Measurements from ENCODE around the gene LSP1.
"Not testable (repeated sequence)": the region's sequence is repeated elsewhere in the genome, so short reads cannot be mapped to it uniquely, and the experiment has no call there.

Gene LSP1

DNA sequence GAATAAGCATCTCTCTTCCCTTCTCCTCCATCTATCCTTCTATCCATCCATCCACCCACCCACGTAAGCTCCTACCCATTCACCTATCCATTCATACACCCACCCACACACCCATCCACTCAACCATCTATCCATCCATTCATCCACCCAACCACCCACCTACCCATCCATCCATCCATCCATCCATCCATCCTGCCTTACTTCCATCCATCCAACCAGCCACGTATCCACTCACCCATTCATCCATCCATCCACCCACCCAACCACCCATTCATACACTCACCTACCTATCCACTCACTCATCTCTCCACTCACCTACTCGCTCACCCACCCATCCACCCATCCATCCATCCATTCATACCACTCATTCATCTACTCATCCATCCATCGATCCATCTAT is 79.8 kb downstream of the LSP1 start:
- no peak for DNase-seq

DNA sequence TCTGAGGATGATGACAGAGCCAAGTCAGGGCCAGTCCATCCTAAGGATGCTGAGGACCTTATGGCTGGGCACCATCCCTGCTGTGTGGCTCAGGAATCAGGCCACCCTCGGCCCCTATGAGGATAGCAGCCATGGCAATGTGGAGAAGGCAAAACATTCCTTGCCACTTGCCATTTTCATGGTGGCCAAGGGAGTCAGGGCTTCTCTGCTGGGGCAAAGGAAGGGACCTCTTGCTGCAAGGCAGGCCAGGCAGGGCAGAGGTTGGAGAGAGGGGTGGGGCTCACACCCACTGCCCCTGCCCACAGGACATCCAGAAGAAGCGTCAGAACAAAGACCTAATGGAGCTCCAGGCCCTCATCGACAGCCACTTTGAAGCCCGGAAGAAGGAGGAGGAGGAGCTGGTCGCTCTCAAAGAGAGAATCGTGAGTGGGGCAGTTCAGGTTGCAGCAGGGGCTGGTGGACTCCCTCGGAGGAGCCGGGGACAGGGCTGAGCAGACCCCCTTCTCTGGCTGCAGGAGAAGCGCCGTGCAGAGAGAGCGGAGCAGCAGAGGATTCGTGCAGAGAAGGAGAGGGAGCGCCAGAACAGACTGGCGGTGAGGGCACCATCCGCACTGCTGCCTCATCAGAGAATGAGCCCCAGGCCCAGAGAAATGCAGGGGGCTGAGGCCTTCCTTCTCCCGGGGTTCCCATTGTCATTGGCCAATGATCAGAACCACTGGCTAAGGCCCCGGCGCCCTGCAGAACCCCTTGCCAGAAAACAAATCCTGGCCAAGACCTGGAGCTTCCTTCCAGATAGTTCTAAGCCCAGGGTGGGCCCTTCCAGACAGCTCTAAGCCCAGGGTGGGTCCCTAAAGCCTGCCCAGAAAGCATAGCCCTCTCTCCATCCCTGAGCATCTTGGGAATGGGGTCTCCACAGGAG is 80.8 kb downstream of the LSP1 start:
- no peak for DNase-seq

DNA sequence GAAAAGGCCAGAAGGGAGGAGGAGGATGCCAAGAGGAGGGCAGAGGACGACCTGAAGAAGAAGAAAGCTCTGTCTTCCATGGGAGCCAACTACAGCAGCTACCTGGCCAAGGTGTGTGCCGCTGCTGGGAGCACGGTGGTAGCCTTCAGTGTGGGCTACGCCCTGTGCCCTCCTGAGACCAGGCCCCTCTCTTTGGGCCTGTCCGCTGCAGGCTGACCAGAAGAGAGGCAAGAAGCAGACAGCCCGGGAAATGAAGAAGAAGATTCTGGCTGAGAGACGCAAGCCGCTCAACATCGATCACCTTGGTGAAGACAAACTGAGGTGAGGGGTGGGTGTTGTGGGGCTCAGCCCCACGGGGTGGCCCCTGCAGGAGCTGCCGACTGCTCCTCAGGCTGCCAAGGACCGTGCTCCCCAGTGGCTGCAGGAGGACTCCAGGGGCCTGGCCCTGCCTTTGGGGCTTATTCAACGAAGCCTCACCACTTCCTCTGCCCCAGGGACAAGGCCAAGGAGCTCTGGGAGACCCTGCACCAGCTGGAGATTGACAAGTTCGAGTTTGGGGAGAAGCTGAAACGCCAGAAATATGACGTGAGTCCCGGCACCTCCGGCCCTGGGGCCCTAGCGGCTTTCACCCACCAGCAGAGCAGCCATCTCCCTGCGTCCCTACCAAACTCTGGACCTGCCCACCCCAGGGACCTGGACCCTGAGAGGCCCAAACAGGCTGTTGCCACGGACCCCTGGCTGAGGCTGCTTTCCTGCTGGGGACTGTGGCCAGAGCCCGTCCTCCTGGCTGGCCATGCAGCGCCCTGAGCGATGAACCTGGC is 81.7 kb downstream of the LSP1 start:
- DNase-seq, result no peak

DNA sequence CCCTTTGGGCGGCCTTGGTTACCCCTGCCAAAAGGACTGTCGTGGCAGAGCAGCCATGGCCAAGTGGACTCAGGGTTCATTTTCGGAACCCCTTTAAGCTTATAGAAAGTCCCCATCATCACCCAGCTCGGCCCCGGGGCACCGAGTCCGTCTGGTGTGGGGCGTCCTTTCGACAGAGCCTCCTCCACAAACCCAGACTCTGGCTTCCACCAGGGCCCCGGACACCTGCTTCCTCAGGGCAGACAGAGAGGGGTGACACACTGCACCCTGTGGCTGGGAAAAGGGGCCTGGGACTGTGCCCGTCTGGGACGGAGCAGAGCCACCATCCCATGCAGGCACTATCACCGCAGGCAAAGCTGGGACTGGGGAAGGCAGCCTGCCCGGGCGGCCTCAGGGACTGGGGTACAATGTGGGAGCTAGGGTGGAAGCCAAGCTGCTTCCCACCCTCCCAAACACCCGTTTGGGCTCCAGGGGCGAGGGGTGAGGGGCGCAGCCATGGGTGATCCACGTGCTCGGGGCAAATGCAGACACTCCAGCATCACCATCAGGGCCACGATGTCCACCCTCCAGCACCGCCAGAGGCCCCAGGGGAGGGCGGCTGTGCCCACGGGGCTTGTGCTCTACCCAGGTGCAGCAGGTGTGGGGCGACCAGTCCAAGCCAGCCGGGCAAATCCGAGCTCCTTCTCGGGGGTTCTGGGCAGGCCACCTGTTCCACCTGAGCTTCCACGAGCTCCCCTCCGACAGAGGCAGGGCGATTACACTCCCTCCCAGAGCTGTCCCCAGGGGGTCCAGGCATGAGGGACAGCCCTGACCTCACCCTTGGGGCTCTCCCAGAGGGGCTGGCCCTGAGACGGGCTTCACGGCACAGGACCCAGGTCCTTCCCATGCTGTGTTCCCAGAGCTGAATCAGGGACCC is 82.5 kb downstream of the LSP1 start:
- no peak for DNase-seq

DNA sequence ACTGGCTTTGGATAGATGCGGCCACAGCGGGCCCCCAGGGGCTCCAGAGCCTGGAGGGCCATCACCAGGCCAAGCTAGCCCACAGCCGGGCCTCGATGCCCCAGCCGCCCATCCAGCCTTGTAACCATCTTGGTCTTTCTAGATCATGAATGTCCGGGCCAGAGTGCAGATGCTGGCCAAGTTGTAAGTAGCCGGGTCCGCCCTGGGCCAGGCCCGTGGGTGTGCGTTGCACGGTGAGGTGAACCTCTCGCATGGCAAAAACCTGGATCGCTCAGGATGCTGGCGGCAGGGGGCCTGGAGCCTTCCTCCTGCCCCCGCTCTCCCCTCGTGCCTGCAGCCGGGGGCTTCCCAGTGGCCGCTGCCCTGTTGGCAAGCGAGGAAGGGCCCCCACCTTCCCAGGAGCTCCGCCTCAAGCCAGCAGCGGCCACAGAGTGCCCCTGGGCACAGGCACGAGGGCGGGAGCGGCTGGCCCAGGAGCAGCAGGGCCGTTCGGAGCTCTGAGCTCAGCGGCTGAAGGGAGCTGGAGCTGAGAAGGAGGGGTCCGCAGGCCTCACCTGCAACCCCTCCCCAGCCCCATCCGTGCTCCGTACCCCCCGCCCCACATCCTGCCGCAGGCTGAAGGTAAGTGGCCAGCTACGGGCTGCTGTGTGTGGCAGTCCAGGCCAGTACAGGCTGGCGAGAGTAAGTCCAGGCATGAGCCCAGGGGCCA is 83.3 kb downstream of the LSP1 start:
- no peak for DNase-seq

DNA sequence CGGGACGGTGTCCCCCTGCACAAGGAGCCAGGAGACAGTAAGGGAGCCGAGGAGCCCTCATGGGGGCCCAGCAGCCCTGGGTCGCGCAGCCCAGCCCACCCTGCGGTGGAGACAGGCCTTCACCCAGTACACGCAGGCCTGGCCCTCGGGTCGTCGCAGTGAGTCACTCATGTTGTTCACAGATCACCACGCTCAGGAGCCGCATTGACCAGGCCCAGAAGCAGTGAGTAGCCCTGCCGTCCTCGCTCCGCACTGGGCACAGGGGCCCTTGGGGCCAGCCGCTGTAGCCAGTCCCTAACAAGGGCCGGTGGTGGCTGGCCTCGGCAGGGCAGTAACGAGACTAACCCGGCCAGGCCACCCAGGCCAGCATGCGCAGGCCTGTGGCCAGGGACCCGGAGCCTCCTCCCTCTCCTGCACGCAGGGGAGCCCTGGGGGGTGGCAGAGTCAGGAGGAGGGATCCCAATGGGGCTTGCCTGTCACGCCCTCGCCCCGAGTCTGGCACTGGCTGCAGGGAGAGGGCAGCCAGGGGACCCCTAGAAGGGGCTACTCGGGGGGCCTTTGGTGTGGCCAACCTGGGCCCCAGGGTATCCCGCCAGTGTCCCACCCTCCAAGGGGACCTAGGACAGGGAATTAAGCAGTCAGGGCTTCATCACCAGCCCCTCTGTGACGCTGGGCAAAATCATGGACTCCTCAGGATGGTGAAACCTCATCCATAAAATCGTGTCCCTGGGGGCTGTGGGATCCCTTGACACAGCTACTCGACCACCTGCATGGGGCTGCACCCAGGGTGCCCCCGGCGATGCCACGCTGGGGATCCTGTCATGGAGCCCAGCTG is 84.1 kb downstream of the LSP1 start:
- no peak for DNase-seq

DNA sequence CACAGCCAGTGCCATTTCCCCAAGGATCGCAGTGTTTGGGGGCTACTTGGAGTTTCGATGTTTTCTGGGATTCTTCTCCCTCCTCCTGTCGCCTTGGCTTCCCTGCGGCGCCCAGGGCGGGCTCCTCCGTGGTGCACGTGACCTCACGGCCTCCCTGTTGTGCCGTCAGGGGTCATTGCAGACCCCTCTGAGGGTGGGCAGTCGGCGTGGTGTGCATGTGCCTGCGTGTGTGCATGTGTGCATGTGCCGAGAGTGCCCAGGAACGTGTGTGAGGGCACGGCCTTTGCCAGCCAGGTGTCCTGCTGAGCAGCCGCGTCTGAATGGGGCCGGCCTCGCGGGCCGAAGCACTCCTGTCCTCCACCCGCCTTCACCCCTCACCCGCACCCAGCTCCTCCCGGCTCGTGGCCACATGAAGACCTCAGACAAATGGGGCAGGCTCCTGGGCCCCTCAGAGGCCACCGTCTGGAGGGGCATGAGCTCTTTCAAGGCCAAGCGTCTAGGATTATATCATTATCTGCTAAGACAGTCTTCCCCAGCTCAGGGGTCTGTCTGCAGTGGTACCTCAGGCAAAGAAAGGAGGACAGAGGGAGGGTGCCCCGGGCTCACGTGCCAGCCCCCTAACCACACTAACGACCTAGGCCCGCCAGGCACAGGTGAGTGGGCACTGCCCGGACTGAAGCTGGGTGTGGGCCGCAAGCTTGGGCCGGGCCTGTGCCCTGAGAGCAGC is 84.9 kb downstream of the LSP1 start:
- no peak for DNase-seq

DNA sequence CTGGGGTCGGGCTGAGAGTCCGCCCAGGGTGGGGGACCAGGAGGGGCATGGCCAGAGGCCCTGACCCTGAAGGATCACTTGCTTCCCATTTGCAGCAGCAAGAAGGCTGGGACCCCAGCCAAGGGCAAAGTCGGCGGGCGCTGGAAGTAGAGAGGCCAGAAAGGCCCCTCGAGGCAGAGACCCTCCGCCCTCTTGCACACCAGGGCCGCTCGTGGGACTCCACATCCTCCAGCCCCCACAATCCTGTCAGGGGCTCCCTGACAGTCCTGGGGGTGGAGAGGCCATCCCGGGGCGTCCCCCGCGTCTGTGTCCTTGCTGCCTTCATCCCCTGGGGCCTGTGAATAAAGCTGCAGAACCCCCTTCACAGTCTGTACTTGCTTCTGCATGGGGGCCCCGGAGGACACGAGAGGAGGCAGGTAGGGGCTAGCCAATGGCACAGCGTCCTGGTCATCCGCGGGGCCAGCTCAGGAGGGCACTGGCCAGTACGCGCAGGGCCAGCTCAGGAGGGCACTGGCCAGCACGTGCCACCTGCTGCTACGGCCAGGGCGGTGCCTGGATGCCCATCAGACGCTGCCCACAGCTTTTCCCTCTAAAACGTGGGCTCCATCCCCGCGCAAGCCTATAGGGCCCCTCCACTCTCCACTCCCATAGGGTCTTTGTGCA is 85.6 kb downstream of the LSP1 start:
- no peak for DNase-seq

DNA sequence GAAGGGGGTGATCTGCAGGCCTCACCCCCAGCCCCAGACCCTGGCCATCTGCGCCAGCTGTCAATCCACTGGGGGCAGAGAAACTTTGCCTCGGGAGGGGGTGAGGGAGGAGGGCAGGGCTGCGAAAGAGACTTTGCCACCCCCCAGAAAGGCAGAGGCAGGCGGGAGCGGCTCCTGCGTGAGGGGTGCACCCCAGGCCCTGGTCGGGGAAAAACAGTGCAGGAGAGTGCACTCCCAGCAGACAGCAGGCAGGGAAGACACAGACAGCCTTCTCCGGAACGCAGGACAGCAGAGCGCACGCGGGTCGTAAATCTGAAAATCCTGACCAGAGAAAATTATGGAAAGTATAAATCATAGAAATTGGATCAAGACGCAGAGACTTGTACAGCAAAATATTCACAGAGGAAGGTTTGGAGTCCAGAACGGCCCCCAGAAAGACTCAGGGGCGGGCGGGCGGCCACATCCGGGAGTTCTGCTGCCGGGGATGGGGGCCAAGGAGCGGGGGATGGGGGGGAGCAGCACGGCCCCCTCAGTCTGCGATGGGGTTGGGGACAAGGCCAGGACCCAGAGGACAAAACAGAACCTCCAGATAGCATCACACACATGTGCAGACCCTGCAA is 86.2 kb downstream of the LSP1 start:
- no peak for DNase-seq

DNA sequence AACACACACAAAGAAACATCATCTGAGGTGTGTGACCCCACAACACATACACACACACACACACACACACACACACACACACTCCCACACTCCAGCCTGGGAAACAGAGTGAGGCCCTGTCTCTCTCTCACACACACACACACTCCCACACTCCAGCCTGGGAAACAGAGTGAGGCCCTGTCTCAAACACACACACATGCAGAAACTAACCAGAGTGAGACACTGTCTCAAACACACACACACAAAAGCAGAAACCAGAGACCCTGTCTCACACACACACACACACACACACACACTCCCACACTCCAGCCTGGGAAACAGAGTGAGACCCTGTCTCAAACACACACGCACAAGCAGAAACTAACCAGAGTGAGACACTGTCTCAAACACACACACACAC is 86.9 kb downstream of the LSP1 start:
- DNase-seq, result not testable (repeated sequence)

All from stimulated activated CD4-positive, alpha-beta T cell treated with anti-CD3 and anti-CD28 coated beads, Interleukin-2, amount 100 ng/mL, for 24 hours (primary cell).